CMK (cell line): ENCODE data around the gene KDSR.

Experiments
- DNase-seq: peaks from one replicate; pipeline ENCODE4 v3.0.0-alpha.2; 2010; ENCODE audit warnings: low read depth

KDSR gene, protein sequence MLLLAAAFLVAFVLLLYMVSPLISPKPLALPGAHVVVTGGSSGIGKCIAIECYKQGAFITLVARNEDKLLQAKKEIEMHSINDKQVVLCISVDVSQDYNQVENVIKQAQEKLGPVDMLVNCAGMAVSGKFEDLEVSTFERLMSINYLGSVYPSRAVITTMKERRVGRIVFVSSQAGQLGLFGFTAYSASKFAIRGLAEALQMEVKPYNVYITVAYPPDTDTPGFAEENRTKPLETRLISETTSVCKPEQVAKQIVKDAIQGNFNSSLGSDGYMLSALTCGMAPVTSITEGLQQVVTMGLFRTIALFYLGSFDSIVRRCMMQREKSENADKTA

DNA sequence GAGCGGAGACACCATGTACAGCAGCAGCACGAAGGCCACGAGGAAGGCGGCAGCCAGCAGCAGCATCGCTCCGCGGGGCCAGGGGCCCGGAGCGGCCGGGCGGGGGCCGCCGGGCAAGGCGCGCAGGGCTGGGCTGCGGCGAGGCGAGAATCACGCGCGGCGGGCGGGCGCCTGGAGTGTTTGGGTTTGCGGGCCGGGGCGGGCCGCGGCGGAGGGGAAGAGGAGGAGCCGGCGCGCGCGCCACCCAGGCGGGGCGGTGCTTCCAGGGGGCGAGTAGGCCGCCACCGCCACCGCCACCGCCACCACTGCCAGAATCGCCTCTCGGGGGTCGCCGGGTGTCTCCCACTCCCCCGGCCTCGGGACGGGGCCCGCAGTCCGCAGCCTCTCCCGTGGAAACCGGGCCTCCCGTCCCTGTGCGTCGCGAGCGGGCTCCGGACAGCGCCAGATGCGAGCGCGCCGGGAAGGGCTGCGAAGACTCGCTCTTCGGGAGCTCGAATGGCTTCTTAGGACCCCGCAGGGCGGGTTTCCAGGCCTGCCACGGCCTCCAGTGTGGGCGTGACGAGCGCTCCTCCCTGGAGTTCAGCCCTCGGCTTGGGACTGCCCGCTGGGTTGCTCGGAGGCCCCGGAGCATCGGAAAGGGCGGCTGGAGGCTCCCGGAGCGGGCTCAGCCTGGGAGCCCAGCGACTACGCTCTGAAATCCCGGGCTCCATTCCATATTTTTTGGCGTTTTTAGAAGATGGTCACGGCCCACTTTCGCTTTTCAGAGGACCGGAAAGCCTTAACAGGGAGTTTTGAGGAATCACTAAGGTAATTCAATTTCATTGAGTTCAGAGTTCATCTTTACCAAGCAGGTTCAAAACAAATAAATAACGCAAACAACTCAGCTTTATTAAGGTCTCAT is at the start of gene KDSR:
Gene KDSR, minus strand, starts transcription at position 154 of the 901 bp plus-strand sequence. Its CDS starts 88 bp downstream, at position 66.
- peak; percentile 75 for DNase-seq

DNA sequence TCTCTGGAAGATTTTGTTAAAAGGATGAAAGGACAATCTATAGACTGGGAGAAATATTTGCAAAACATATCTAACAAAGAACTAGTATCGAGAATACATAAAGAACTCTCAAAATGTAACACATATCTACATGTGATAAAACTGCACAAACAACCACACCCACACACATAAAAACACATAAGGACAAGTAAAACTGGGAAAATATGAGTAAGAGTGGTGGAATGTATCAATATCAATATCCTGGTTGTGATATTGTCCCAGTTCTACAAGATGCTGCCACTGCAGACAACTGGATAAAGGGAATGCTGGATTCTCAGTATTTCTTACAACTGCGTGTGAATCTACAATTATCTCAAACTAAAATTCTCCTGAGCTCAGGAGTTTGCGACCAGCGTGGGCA is 45.9 kb upstream of the KDSR start:
- no peak for DNase-seq

DNA sequence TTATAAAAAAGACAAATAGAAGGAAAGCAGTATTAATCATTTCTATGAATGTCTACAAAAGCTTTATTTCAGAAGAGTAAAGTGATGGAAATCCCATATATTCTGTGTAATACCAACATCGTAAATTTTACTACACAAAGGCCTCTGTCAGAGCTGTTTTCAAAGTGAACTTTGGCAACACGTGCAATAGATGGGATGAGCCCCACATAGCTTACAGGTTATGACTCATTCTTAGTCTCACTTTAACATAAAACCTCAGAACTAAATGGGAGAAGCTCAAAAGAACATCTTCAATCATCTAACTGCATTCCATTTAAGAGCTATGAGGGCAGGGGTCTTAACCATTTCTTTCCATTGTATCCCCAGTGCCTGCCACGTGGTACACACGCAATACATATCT is 43.8 kb upstream of the KDSR start:
- no peak for DNase-seq

DNA sequence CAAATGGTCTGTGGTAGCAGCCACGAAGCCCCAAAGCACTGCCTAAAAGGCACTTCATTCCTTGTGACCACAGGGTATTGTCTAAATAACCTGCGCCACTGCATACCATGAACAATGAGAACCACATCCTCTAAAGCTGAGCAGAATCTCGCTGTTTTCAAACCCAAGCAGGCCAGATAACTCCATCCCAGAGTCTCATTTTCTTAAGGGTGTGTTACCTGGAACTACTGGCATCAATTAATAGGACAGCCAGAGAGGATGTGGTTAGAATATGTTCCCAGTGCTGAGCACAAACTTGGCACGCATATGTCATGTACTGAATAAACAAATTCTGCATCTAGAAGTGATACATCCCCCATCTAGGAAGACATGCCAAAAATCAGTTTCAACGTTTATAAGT is 42.3 kb upstream of the KDSR start:
- DNase-seq: no peak

DNA sequence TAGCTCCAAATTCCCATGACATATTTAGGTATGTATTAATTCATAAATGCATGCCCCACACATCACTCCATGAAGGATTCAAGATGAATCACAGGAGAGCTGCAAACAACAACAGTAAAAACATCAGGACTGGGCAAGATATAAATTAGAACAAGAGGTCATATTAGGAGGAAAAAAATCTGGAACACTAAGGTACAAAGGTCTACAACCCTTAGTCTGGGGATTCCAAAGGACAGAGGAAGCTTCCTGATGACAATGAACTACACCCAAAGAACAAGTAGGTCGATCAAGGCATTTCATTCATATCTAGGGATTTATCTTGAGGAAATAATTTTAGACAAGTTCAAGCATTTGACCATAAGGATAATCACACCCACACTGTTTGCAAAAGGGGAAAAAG is 40.7 kb upstream of the KDSR start:
- DNase-seq: no peak

DNA sequence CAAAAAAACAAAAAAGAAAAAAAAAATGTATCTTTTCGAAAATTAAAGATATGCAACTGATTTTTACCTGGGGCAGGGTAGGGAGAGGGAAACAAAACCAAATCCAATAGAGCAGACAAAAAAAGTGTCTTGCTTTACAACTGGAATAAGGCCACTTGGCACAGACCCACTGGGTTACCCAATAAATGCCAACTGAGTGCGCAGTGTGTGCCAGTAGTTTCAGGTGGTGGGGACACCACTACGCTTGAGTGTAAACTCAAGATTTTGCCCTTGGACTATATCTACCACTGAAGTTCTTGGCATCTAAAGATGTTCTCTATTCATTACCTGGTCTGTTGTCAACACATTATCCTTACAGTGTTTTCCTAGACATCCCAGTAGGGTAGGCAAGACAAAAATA is 39.0 kb upstream of the KDSR start:
- DNase-seq: no peak

DNA sequence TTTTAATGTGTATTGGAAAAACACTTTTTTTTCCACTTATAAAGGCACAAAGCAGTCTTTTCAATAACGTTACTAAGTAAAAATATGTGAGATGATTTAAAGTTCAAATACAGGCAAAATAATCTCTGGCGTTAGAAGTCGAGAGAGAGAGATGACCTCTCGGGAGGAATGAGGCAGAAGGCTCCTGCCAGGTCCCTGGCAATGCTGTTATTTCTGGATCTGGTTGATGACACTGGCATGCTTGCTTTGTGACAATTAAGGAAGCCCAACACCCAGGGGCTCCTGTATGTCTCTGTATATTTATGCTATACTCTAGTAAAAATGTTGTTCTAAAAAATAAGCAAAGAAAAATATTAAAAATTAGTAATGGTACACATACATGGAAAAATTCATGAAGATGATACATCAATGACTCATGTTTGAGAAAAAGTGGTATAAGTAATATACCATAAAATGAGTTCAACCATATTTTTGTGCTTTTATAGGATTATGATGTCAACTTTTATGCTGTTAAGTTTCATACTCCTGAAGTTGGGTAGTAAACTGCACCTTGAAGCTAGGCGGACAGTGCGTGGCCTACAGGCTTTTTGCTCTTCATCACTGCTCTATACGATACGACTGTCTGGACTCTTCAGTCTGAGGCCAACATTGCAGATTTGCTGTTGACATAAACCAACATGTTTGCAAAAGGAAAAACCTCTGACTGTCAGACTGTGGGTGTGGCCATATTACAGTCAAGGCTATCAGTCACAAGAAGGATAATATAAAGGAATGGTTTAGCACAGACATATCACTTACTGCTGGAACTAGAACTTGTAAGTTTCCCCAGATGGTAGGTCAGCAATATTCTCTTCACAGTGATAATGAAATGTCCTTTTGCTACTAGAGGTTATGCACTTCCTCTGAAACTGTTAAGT is 35.5 kb upstream of the KDSR start:
- DNase-seq: no peak

DNA sequence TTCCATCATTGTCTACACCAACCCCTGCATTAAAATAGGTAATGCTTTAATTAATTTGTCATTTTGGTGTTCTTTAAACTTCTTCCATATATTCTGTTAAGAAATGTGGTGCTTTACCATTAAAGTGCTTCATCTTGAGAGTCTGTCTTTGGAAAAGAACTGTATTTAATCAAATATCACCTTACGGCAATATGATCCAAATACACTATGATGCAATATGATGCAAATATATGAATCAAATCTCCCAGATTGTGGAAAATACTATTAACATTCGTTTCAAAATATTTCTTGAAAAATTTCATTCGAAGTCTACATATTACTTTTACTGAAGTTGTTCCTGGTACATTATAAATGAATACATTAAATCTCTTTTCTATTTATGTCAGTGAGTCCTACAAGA is 32.3 kb upstream of the KDSR start:
- no peak for DNase-seq

DNA sequence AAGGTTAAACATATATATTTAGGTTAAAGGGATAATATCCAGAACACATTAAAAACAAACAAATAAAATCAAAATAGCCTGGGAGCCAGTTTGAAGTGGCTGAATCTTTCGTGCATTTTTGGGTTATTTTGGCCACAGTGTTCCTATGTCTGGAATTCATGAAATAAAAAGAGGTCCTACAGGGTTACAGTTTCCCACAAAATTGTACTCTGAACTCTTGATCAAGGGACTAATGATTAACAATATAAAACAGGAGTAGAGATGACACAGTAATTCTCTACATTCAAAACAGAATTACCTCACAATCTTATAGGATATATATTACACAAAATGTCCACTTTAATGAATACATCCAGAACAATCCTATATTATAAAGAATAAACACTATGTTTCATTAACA is 30.3 kb upstream of the KDSR start:
- no peak for DNase-seq

DNA sequence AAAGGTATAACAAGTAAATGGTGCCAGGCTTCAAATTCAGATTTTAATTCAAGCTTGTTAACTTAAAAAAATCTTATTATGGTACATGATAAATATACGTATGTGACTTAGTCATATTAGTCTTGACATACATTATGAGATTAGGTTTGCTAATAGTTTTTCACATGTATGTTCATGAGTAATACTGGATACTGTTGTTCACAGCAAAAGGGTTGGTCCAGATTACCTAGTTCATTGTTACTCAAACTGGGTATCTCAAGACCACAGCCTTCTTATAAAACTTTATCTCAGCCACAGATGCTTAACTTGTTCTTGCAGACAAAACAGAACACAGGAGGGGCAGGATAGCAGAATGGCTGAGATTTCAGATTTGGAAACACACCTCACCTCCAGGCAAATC is 28.5 kb upstream of the KDSR start:
- DNase-seq: no peak

DNA sequence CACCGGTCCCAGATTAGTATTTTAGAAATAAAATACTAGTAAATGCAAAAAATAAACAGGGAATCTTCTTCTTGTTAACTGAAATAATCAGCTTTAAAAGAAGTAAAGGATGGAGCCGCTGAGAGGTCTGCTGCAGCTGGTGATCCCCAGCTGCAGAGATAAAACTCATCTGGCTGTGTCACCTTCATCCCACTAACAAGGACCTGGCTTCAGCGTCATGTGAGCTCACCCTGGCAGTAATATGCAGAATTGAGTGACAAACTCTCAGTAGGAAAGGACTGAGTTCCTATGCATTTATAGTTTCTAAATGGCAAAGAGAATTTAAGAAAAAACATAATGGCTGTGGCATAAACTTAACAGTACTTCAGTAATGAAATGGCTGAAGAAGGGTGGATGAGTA is 27.9 kb upstream of the KDSR start:
- no peak for DNase-seq

DNA sequence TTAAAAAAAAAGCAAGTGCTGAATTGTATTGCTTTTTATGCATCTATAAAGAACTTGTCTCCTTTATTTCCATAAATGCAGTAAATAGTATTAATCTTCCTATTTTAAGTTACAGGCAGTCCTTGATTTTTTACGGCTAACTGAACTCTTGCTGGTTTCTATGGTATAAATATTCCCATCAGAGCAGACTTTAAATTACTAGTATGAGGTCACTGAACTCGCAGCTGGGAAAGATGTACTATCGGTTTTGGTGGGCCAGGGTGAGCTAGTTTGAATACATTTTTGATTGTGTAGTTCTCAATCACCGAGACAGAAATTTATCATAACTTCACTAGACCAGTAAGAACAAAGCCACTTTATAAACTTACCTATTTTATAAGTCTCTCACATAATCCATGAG is 20.9 kb upstream of the KDSR start:
- DNase-seq: no peak

DNA sequence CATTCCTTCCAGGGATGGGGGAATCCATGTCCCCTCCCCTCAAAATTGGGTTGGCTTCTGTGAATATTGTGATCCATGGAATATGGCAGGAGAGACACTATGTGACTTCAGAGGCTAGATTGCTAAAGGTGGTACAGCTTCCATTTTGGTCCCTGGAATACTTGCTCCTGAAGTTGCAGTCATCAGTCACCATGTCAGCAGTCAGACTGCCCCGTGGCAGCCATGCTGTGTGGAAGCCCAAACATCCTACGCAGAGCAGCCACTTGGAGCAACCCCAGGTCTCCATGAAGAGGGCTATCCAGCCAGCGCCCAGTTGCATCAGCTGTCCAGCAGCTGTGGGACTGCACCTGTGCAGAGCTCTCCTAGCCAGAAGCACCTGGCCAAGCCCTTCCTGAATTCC is 15.8 kb upstream of the KDSR start:
- DNase-seq: no peak

DNA sequence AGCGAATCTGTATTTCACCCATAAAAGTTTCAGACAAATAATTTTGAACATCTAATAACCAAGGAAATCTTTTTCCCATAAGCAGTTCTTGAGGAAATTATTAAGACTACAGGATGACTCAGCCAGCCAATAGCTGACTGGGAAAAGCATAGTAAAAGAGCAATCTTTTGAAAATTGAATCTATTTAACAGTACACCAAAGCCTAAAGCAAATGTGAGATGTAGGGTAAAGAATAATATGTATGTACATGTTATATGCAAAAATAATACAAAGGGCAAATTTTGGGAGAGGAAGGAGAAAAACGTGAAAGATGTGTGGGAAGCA is 12.6 kb upstream of the KDSR start:
- no peak for DNase-seq

DNA sequence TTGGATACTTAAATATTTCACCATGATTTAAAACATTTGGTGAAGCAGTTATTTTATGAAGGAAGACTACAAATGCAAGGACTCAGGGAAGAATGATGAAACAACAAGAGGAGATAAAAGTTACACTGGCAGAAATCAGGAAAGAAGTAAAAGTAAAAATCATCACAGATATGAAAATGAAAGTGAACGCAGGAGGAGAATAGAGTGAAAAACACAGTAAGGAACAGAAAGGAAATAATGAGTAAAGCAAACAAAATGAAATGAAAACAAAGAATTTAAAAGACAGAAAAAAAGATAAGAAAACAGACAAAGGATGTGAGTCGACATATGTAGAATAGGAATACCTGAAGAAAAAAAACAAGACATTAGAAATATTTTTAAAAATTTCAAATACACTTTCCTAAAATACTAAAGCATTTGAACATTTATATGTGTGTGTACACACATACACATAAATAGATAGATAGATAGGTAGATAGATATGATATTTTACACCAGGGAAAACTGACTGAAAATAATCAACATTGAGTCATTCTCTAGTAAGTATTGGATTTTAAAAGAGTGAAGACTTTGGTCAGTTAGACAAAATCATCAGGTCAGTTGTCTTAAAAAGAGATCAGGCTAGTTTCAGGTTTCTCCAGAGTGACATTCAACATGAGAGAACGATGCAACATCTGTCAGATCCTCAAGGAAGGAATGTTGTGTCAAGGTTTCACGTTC is 12.1 kb upstream of the KDSR start:
- no peak for DNase-seq

DNA sequence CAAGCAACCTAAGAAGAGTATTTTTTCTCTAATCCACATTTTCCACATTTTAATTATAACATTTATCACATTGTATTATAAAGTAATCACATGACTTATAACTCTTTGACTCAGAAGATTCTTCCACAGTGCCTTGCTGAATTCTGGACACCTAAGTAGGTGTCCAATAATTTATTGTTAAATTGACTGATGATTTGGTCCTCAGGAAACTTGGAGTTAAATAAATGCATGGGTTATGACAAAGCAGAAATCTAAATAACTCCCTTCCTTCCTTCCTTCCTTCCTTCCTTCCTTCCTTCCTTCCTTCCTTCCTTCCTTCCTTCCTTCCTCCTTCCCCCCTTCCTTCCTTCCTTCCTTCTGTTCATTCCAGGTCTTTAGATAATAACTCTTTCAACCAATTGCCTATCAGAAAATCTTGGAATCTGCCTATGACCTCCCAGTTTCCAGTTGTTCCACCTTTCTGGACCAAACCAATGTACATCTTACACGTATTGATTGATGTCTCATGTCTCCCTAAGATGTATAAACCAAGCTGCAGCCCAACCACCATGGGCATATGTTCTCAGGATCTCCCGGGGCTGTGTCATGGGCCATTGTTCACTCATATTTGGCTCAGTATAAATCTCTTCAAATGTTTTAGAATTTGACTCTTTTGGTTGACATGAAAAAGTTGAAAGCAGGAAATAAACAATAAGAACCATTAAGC is 10.4 kb upstream of the KDSR start:
- DNase-seq: no peak

DNA sequence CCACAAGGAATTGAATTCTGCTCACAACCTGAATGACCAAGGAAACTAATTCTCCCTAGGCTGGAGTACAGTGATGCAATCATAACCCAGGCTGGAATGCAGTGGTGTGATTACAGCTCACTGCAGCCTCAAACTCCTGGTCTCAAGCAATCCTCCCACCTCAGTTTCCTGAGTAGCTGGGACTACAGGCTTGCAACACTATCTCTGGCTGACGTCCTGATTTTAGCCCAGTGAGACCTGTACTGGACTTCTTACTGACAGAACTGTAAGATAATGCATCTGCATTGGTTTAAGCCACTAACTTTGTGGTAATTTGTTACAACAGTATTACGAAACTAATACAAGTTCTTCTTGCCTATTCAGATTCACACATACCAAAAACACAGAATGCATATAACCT is 9.5 kb upstream of the KDSR start:
- DNase-seq: no peak

DNA sequence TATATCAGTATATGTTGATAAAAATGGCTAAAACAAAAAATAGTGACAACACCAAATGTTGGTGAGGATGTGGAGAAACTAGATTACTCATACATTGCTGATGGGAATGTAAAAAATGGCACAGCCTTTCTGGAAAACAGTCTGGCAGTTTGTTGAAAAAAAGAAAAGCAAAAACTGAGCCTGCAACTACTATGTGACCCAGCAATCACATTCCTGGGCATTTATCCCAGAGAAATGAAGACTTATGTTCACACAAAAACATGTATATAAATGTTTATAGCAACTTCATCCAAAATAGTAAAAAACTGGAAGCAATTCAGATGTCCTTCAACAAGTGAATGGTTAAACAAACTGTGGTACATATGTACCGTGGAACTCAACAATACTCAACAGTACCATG is 7.5 kb upstream of the KDSR start:
- no peak for DNase-seq

DNA sequence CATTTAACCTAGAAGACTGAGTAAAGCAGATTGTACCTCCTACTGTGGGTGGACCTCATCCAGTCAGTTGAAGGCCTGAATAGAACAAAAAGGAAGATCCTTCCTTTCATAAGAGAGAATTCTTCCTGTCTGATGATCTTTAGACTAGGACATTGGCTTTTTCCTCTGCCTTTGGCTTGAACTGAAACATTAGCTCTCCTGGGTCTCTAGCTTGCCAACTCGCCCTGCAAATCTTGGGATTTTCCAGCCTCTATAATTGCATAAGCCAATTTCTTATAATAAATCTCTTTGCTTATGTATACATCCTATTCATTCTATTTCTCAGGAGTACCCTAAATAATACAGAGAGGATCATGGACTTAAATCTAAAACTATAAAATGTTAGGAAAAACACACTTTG is 6.2 kb upstream of the KDSR start:
- no peak for DNase-seq

DNA sequence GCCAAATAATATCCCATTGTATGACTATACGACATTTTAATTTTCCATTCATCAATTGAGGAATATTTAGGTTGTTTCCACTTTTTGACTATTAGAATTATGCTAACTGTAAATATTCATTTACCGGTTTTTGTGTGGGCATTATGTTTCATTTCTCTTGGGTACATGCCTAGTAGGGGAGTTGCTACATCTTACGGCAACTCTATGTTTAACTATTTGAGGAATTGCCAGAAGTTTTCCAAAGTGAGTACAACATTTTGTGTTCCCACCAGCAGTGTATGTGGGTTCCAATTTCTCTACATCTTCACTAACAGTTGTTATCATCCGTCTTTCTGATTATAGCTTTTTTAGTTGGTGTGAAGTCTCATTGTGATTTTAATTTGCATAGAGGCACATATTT is 1.6 kb upstream of the KDSR start:
- no peak for DNase-seq
